GM18498 (cell line): Measurements from ENCODE around the gene TSPAN14.

Experiments
- ATAC-seq: cut with Tn5 transposase; IDR thresholded peaks from one replicate; pipeline ENCODE4 v1.9.1; 2021; ENCODE audit warnings: mild to moderate bottlenecking, moderate library complexity; ENCODE audit not compliant: unreplicated experiment

The TSPAN14 gene

GRCh38 chr10:80486785-80487420, 32.8 kb downstream of the TSPAN14 start:
- no peak for ATAC-seq

GRCh38 chr10:80487421-80487785, 33.3 kb downstream of the TSPAN14 start:
- no peak for ATAC-seq

DNA sequence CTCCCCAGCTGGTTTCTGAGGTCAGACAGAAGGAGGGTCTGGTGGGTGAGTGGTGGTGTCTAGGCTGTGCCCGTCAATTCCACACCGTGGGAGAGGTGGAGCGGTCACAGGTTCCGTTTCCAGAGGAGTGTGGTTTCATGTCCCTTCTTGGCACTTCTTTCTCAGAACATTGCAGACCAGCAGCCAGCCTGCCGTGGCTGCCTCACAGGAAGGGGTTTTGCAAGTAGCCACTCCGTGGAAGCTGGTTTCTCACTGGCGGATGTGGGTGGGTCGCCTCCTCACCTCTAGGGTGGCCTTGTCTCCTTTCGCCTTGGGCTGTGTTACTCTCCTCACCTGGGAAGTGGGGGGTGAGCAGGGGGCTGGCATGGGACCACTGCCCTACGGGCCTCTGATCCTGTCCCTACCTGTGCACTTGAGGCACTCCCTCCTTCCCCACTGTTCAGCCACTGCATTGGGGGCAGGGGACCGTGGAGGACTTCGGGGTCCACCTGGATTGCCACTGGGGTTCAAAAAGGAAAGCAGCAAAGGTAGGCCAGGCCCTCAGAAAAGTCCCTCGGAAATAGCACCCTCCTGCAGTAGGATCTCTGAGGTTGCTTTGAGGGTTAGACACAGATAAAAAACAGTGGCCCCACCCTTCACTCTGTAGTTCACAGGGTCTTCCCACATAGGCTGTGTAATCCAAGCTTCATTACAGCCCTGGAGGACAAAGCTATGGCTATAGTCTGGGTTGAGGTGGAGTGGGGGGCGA, 33.9 kb downstream of the TSPAN14 start:
- no peak for ATAC-seq

- ATAC-seq: no peak
Measured at GRCh38 chr10:80488539-80489066, 34.5 kb downstream of the TSPAN14 start.

GRCh38 chr10:80489371-80490112, 35.4 kb downstream of the TSPAN14 start:
- no peak for ATAC-seq

- ATAC-seq: no peak
Measured at GRCh38 chr10:80491251-80492102, 37.4 kb downstream of the TSPAN14 start.

DNA sequence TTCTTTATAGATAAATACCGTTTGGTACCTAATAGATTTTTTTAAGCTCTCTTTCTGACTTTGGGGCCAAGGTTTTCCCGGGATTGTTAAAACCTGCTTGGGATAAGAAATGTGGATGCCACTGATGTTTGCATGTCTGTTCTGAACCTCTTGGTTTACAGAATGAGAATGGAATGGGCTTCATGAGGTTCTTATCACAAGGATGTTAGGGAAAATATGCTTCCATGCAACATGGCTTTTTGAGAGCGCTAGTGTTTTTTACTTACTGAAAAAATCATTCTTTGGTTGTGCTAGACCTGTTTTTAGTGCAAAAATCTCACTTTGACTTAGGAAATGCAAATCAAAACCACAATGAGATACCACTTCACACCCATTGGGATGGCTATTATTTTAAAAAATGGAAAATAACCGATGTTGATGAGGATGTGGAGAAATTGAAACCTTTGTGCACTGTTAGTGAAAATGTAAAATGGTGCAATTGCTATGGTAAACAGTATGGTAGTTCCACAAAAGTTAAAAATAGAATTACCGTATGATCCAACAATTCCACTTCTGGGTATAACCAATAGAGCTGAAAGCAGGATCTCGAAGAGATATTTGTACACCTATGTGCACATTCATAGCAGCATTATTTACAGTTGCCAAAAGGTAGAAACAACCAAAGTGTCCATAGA, 38.9 kb downstream of the TSPAN14 start:
- peak; percentile 25 for ATAC-seq

GRCh38 chr10:80493522-80494051, 39.5 kb downstream of the TSPAN14 start:
- ATAC-seq: peak; percentile 68

- ATAC-seq: no peak
Measured at GRCh38 chr10:80496555-80497172, 42.6 kb downstream of the TSPAN14 start.

DNA sequence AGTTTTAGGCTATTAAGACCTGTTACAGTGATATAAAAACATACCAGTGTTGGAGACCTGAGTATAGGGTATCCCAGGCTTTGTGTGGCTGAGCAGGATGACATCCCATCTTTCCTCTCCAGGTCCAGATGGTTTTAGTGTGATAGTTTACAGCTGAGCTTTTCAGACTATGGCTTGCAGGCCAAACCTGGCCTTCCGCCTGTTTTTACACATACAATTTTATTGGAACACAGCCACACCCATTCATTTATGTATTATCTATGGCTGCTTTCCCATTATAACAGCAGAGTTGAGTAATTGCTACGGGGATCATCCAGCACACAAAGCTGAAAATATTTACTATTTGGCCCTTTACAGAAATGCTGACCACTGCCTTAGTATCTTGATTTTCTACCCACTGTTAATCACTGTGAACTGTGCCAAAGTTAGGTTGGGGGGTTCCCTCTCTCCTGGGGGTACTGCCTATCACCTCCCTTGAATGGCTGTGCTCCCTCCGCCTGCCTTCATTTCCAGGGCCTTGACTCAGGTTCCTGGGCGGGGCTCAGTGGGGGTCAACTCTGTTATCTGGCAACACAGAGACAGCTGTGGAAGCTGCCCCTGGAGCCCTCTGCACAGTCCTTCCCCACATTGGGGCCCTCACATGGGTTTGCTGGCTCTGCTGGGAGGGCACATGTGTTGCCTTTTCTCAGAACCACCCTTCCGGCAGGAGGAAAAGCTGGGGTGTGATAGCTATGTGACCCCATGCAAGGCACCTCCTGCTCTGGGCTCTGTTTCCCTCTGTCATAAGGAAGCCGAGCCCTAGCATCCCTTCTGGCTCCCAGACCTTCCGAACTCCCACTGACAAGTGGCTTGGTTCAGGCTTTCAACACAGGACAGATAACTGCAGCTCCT, 43.3 kb downstream of the TSPAN14 start:
- ATAC-seq: no peak

DNA sequence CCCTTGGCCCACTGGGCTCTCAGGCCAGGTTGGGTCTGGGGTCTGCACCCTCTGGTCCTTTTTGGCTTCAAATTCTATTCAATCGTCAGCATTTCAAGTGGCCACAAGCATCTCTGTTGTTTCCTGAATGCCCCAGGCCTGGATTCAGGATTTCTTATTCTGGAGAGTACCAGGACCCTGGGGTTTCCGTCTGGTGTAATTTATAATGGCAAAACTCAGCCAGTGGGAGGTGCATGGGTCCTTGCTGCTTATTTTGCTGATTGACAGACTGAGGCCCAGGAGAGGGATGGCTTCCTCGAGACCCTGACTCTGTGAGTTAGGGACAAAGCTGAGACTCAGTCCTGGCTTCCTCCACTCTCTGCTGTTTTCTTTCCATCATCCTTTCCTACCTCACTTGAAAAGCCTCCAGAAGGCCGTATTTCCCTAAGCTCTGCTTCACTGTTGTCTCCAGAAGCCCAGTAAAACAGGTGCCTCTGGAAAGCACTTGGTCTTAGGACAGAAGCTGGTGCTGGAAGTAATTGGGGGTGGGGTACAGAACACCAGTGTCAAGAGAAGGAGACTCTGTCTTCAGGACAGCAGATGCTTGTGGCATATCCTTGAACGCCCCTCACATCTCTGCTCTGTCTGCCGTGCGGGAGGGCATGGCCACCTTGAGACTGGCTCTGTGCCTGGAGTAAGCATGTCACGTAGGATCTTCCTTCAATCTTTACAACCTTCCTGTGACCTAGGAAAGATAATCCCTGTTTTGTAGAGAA, 44.1 kb downstream of the TSPAN14 start:
- ATAC-seq: no peak

GRCh38 chr10:80498833-80499741, 45.0 kb downstream of the TSPAN14 start:
- no peak for ATAC-seq

DNA sequence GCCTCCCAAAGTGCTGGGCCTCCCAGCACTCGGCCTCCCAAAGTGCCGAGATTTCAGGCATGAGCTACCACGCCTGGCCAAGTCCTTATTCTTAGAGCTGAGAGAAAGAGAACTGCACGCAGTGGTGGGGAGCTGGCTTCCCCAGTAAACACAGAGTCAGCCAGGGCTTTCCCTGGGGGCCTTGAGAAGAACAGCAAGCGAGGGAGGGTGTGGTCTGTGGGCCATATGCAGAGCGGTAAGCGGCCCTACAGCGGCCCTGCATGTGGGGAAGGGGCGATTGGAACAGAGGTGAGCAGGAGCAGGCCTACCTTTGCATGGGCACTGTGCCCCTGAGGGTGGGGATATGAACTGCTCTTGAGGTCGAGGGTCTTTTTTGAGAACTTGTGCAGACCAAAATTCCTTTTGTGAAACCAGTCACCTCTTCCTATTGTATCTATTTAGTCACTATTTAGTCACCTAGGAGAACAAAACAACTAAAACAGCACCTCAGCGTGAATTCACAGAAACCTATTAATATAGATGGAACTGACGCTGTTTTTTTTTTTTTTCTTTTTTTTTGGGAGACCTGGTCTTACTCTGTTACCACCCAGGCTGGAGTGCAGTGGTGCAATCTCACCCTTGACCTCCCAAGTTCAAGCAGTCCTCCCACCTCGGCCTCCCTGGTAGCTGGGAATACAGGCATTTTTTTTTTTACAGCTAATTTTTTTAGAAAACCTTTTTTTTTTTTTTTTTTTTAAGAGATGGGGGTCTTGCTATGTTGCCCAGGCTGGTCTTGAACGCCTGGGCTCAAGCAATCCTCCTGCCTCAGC, 46.7 kb downstream of the TSPAN14 start:
- ATAC-seq: peak; percentile 68

DNA sequence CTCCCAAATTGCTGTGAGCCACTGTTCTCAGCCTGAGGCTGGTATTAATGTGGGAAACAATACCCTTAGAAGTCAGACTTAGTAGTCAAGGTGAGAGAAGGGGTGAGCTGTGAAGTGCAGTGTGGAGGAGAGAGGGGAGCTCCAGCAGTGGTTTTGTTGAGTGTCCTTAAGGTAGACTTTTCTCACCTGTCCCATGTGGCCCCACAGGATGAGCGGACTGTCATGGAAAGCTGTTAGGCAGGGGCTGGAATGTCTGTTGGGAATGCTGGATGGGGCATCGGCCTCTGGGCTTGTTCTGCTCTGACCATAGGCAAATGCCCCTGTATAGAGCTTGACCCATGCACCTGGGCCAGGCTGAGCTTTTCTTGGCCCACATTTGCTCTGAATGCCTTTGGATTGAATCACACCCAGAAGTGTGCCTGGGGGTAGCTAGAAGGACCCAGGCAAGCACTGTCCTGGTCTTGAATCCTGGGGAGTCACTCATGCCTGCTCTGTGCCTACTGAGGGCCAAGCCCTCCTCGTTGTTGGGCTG, 47.3 kb downstream of the TSPAN14 start:
- ATAC-seq: no peak

DNA sequence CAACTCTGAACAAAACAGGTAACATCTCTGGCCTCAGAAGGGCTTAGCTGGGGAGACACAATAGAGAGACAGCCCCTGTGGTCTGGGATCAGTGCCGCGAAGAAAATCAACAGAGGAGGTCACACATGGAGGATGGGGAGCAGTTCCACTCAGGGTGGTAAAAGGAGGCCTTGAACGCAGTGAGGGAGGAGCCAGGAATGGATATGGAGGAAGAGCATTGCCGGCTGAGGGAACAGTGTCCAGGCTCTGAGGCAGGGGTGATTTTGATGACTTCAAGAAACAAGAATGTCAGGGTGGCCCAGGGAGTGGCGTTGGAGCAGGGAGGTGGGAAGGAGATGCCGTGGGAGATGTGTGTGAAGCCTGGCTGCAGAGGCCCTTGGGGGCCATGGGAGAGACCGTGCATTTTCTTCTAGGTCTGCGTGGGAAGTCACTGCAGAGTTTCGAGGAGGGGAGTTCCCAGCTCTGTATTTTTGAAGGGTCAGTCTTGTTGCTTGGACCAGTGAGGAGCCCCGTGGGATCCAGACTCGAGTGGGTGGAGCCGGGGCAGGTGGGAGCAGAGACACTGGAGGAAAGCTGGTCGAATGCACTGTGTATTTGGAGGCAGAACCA, 47.9 kb downstream of the TSPAN14 start:
- no peak for ATAC-seq
